ENCODE data around the gene NDUFAF2. TPM values are rescaled to one million over a fixed set of nuclear protein-coding genes. Genes with fewer than 3 reads are reported as not detected.

Gene NDUFAF2
- total and polyA plus RNA-seq, 2 experiments from 2014 or later: 32.5 to 47.6 TPM

- H3K4me2 ChIP-seq: no peak overlapping the region
Measured at GRCh38 chr5:60916646-60917045, 28.4 kb upstream of the NDUFAF2 start.

GRCh38 chr5:60918466-60918865, 26.5 kb upstream of the NDUFAF2 start:
- Histone ChIP-seq H4K20me1 (ENCODE audit: insufficient read depth, poor library complexity, severe bottlenecking) (no peaks in the 10 kb centered on the region), H3K9me3 (ENCODE audit: low read depth) (no peaks in the 10 kb centered on the region), H3K79me2 (no peaks in the 10 kb centered on the region), H3K4me1 (ENCODE audit: insufficient read depth) (no peaks in the 10 kb centered on the region), H3K27me3 (no peaks in the 10 kb centered on the region), H3K4me3 (no peak overlapping the region), H3K36me3 (replicated peaks; ENCODE audit: insufficient read depth, low read depth) (no peaks in the 10 kb centered on the region), H3K4me2 (no peak overlapping the region), H2AFZ (no peak overlapping the region), H3K27ac (no peak overlapping the region), H3K9me2 (replicated peaks; ENCODE audit: insufficient read depth) (no peaks in the 10 kb centered on the region)
- no peak for TF ChIP-seq CTCF (IDR thresholded peaks at IDR 0.05; ENCODE audit: poor library complexity)
- TF ChIP-seq EZH2phosphoT487 (IDR thresholded peaks at IDR 0.05; ENCODE audit: low read depth, severe bottlenecking, unreplicated experiment): no peak
- TF ChIP-seq EZH2 (IDR thresholded peaks at IDR 0.05; ENCODE audit: borderline replicate concordance): no peak
- 96% methylated on average over 2 of the region's 2 CpGs for WGBS (ENCODE audit: low lambda C conversion rate, missing lambda C conversion rate)
- DNase-seq (ENCODE audit: low spot score): no peak

More at GRCh38 chr5:60916646-60917045, 28.4 kb upstream of the NDUFAF2 start:
- Histone ChIP-seq H3K9me2 (replicated peaks; ENCODE audit: insufficient read depth) (no peaks in the 10 kb centered on the region), H4K20me1 (ENCODE audit: insufficient read depth, poor library complexity, severe bottlenecking) (no peaks in the 10 kb centered on the region), H3K4me1 (ENCODE audit: insufficient read depth) (no peaks in the 10 kb centered on the region), H3K36me3 (replicated peaks; ENCODE audit: insufficient read depth, low read depth) (no peaks in the 10 kb centered on the region), H3K9me3 (ENCODE audit: low read depth) (no peaks in the 10 kb centered on the region), H3K27me3 (no peaks in the 10 kb centered on the region), H3K79me2 (no peaks in the 10 kb centered on the region), H3K27ac (no peak overlapping the region), H2AFZ (no peak overlapping the region), H3K4me3 (no peak overlapping the region)
- DNase-seq (ENCODE audit: low spot score): no peak
- TF ChIP-seq CTCF (IDR thresholded peaks at IDR 0.05; ENCODE audit: poor library complexity) (no peak), EZH2phosphoT487 (IDR thresholded peaks at IDR 0.05; ENCODE audit: low read depth, severe bottlenecking, unreplicated experiment) (no peak), EZH2 (IDR thresholded peaks at IDR 0.05; ENCODE audit: borderline replicate concordance) (no peak)

- Histone ChIP-seq H4K20me1 (ENCODE audit: insufficient read depth, poor library complexity, severe bottlenecking) (no peaks in the 10 kb centered on the region), H3K27ac (no peak overlapping the region), H3K4me3 (no peak overlapping the region), H3K4me2 (no peak overlapping the region), H2AFZ (no peak overlapping the region), H3K9me2 (replicated peaks; ENCODE audit: insufficient read depth) (no peaks in the 10 kb centered on the region), H3K9me3 (ENCODE audit: low read depth) (no peaks in the 10 kb centered on the region), H3K27me3 (no peaks in the 10 kb centered on the region), H3K79me2 (no peaks in the 10 kb centered on the region), H3K36me3 (replicated peaks; ENCODE audit: insufficient read depth, low read depth) (no peaks in the 10 kb centered on the region), H3K4me1 (ENCODE audit: insufficient read depth) (no peaks in the 10 kb centered on the region)
- DNase-seq (ENCODE audit: low spot score): no peak
- TF ChIP-seq EZH2 (IDR thresholded peaks at IDR 0.05; ENCODE audit: borderline replicate concordance) (no peak), CTCF (IDR thresholded peaks at IDR 0.05; ENCODE audit: poor library complexity) (no peak), EZH2phosphoT487 (IDR thresholded peaks at IDR 0.05; ENCODE audit: low read depth, severe bottlenecking, unreplicated experiment) (no peak)
Measured at GRCh38 chr5:60927450-60927849, 17.6 kb upstream of the NDUFAF2 start.

- Histone ChIP-seq H3K27ac (no peak overlapping the region), H3K9me3 (ENCODE audit: low read depth) (no peaks in the 10 kb centered on the region), H3K27me3 (no peaks in the 10 kb centered on the region), H2AFZ (no peak overlapping the region), H3K4me2 (no peak overlapping the region), H3K9me2 (replicated peaks; ENCODE audit: insufficient read depth) (no peaks in the 10 kb centered on the region), H3K36me3 (replicated peaks; ENCODE audit: insufficient read depth, low read depth) (no peaks in the 10 kb centered on the region), H3K4me1 (ENCODE audit: insufficient read depth) (no peaks in the 10 kb centered on the region), H4K20me1 (ENCODE audit: insufficient read depth, poor library complexity, severe bottlenecking) (no peaks in the 10 kb centered on the region), H3K79me2 (no peaks in the 10 kb centered on the region), H3K4me3 (no peak overlapping the region)
- whole genome bisulfite sequencing (ENCODE audit: low lambda C conversion rate, missing lambda C conversion rate): 84% methylated on average over 6 of the region's 6 CpGs
- no peak for TF ChIP-seq EZH2 (IDR thresholded peaks at IDR 0.05; ENCODE audit: borderline replicate concordance)
- TF ChIP-seq CTCF (IDR thresholded peaks at IDR 0.05; ENCODE audit: poor library complexity): peak; percentile 44
- DNase-seq (ENCODE audit: low spot score): no peak
Measured at GRCh38 chr5:60929024-60929423, 16.0 kb upstream of the NDUFAF2 start.
